ENCODE results near the gene PAPOLB. TPM values are rescaled to one million over a fixed set of nuclear protein-coding genes. Genes with fewer than 3 reads are reported as not detected.

Gene PAPOLB
- total RNA-seq, 4 donors from 2014 or later = 0.10 TPM; not detected in 3

- Histone ChIP-seq H3K27ac (no peak overlapping the region), H3K9me3 (no peaks in the 10 kb centered on the region), H3K4me1 (no peaks in the 10 kb centered on the region), H3K36me3 (no peaks in the 10 kb centered on the region), H3K4me3 (no peak overlapping the region), H3K27me3 (no peaks in the 10 kb centered on the region)
- intact Hi-C loops (cut with DNase I; ENCODE audit: low total_unique reads) = no loop called here
- in situ Hi-C loops (cut with MboI; ENCODE audit: low sequenced_read_pairs in 4 of 4) = no loop called here
- ATAC-seq (no peak), DNase-seq (no peak)
- no peak for TF ChIP-seq POLR2A (IDR thresholded peaks at IDR 0.05)
- TF ChIP-seq CTCF (IDR thresholded peaks at IDR 0.05 in 4 of 5, conservative IDR thresholded peaks at IDR 0.05 in 1 of 5) = no peak
Observed at GRCh38 chr7:4841007-4841784, 20.6 kb downstream of the PAPOLB start.

- in situ Hi-C loops (cut with MboI; ENCODE audit: low sequenced_read_pairs in 4 of 4) (no loop called here), intact Hi-C loops (cut with DNase I; ENCODE audit: low total_unique reads) (no loop called here)
- H3K4me1 ChIP-seq = no peaks in the 10 kb centered on the region
- H3K4me3 ChIP-seq = no peak overlapping the region
- ATAC-seq (no peak), DNase-seq (no peak)
- TF ChIP-seq CTCF (IDR thresholded peaks at IDR 0.05 in 4 of 5, conservative IDR thresholded peaks at IDR 0.05 in 1 of 5) (no peak), POLR2A (IDR thresholded peaks at IDR 0.05) (no peak)
- H3K9me3 ChIP-seq = no peaks in the 10 kb centered on the region
- no peaks in the 10 kb centered on the region for H3K36me3 ChIP-seq
- no peaks in the 10 kb centered on the region for H3K27me3 ChIP-seq
- H3K27ac ChIP-seq = no peak overlapping the region
Observed at GRCh38 chr7:4840079-4840501, 21.7 kb downstream of the PAPOLB start.

GRCh38 chr7:4838626-4839334 lies 23.1 kb downstream of the PAPOLB start:
- Histone ChIP-seq H3K4me1 (no peaks in the 10 kb centered on the region), H3K4me3 (no peak overlapping the region), H3K9me3 (no peaks in the 10 kb centered on the region), H3K27me3 (no peaks in the 10 kb centered on the region), H3K36me3 (no peaks in the 10 kb centered on the region), H3K27ac (no peak overlapping the region)
- TF ChIP-seq CTCF (IDR thresholded peaks at IDR 0.05 in 4 of 5, conservative IDR thresholded peaks at IDR 0.05 in 1 of 5) (no peak), POLR2A (IDR thresholded peaks at IDR 0.05) (no peak)
- ATAC-seq (no peak), DNase-seq (no peak)
- in situ Hi-C loops (cut with MboI; ENCODE audit: low sequenced_read_pairs in 4 of 4) = no loop called here
- intact Hi-C loops (cut with DNase I; ENCODE audit: low total_unique reads) = no loop called here

- intact Hi-C loops (cut with DNase I; ENCODE audit: low total_unique reads) = no loop called here
- H3K4me3 ChIP-seq = no peak overlapping the region
- H3K27me3 ChIP-seq = no peaks in the 10 kb centered on the region
- DNase-seq (no peak), ATAC-seq (peak in 1 of 2 donors; percentile 39)
- in situ Hi-C loops (cut with MboI; ENCODE audit: low sequenced_read_pairs in 4 of 4) = no loop called here
- no peak overlapping the region for H3K27ac ChIP-seq
- H3K36me3 ChIP-seq = no peaks in the 10 kb centered on the region
- H3K9me3 ChIP-seq = no peaks in the 10 kb centered on the region
- TF ChIP-seq POLR2A (IDR thresholded peaks at IDR 0.05) = no peak
- no peaks in the 10 kb centered on the region for H3K4me1 ChIP-seq
Observed at GRCh38 chr7:4837803-4838625, 23.8 kb downstream of the PAPOLB start.
